ENCODE results near the gene ERG. TPM values are rescaled to one million over a fixed set of nuclear protein-coding genes. Genes with fewer than 3 reads are reported as not detected.
A peak's percentile ranks its signal among the peaks of the same experiment; 100 is the strongest.

Gene ERG
- total and polyA plus RNA-seq, 9 donors, result 13.5 to 20.7 (median 16.8) TPM

- Histone ChIP-seq H3K27ac (ENCODE audit: low read length) (no peak overlapping the region), H3K27me3 (ENCODE audit: control insufficient read depth, insufficient read depth, low read length) (peaks cover 3% of the 10 kb centered on the region), H3K36me3 (ENCODE audit: control insufficient read depth, insufficient read depth, low read length) (no peaks in the 10 kb centered on the region), H3K4me3 (ENCODE audit: low read length) (no peak overlapping the region), H3K4me1 (ENCODE audit: control insufficient read depth, insufficient read depth, low read length) (peaks cover 2% of the 10 kb centered on the region), H3K9me3 (replicated peaks; ENCODE audit: control insufficient read depth, low read depth, low read length) (no peaks in the 10 kb centered on the region)
- no peak for DNase-seq
- 85% methylated on average over 7 of the region's 8 CpGs for WGBS (ENCODE audit: insufficient coverage)
Observed at GRCh38 chr21:38527737-38528136, 29.5 kb upstream of the ERG start.

DNA sequence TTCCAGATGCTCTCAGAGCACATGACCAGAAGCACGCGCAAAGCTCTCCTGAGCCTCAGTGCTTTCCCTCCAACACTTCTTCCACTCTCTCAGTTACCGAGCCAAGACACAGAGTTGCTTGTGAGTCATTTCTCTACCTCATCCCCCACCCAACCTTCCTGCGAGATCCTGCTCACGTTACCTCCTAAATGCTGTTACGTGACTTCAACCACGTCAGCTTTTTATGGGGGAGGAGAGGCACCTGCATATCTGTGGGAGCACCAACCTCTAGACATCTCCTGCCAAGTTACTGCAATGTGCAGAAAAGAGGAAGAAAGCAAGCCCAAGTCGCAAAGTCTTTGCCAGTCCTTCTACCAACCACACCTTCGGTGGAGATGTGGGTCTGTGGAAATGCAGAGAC lies 27.2 kb upstream of the ERG start:
- no peaks in the 10 kb centered on the region for H3K36me3 ChIP-seq (ENCODE audit: control insufficient read depth, insufficient read depth, low read length)
- H3K27me3 ChIP-seq (ENCODE audit: control insufficient read depth, insufficient read depth, low read length), result peaks cover 3% of the 10 kb centered on the region
- DNase-seq, result peak; percentile 34
- H3K4me3 ChIP-seq (ENCODE audit: low read length), result no peak overlapping the region
- WGBS (ENCODE audit: insufficient coverage), result 28% methylated on average over 4 of the region's 9 CpGs
- no peaks in the 10 kb centered on the region for H3K9me3 ChIP-seq (replicated peaks; ENCODE audit: control insufficient read depth, low read depth, low read length)
- no peaks in the 10 kb centered on the region for H3K4me1 ChIP-seq (ENCODE audit: control insufficient read depth, insufficient read depth, low read length)
- no peak overlapping the region for H3K27ac ChIP-seq (ENCODE audit: low read length)

DNA sequence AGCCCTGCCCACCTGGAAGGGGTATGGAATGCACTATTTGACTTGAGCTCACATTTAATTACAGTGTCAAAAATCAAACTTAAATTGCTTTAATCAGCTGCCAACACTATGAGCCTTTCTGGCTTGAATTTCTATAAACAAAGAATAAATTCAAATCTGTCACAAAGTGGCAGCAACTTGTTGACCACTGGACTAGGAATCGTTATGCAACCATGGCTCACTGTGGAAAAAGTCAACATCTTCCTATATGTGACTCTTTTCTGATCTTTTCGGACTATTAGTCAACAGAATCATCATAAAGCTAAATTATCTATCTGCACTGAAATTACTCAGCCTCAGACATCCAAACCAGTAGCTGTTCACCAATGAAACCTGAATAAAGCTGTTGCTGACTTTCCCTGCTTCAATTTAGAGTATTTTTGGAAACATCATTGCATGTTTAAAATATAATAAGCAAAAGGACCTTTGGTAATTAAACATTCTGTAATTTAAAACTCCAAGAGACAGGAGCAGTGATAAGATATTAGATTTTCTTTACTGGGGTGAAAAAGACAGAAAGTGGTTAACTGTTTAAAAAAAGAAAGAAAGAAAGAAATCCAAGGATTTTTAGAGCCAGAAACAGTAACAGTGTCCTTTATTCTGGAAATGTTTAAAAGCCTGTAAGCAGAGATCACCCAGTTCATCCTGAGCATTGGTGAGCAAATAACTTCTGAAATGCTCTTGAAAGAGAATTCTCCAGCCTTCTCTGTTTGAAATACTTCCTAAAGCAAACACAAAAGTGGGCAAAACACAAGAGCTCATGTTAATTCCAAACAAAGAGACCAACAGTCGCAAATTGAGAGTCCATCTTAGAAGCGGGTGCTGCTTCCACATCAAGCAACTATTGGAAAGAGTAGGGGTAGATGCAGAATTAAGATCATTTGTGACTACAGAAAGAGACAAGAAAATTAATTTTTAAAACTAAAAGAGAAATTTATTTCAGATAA lies 26.2 kb upstream of the ERG start:
- no peak for DNase-seq
- Histone ChIP-seq H3K36me3 (ENCODE audit: control insufficient read depth, insufficient read depth, low read length) (no peaks in the 10 kb centered on the region), H3K4me1 (ENCODE audit: control insufficient read depth, insufficient read depth, low read length) (no peaks in the 10 kb centered on the region), H3K9me3 (replicated peaks; ENCODE audit: control insufficient read depth, low read depth, low read length) (no peaks in the 10 kb centered on the region), H3K27me3 (ENCODE audit: control insufficient read depth, insufficient read depth, low read length) (peaks cover 3% of the 10 kb centered on the region), H3K4me3 (ENCODE audit: low read length) (no peak overlapping the region), H3K27ac (ENCODE audit: low read length) (no peak overlapping the region)
- 86% methylated on average over 1 of the region's 4 CpGs for WGBS (ENCODE audit: insufficient coverage)

GRCh38 chr21:38520511-38520910 lies 22.2 kb upstream of the ERG start:
- H3K36me3 ChIP-seq (ENCODE audit: control insufficient read depth, insufficient read depth, low read length), result no peaks in the 10 kb centered on the region
- DNase-seq, result no peak
- H3K27ac ChIP-seq (ENCODE audit: low read length), result no peak overlapping the region
- no peaks in the 10 kb centered on the region for H3K4me1 ChIP-seq (ENCODE audit: control insufficient read depth, insufficient read depth, low read length)
- H3K4me3 ChIP-seq (ENCODE audit: low read length), result no peak overlapping the region
- 85% methylated on average over 9 of the region's 9 CpGs for WGBS (ENCODE audit: insufficient coverage)
- H3K27me3 ChIP-seq (ENCODE audit: control insufficient read depth, insufficient read depth, low read length), result peaks cover 3% of the 10 kb centered on the region
- H3K9me3 ChIP-seq (replicated peaks; ENCODE audit: control insufficient read depth, low read depth, low read length), result no peaks in the 10 kb centered on the region

- Histone ChIP-seq H3K36me3 (ENCODE audit: control insufficient read depth, insufficient read depth, low read length) (no peaks in the 10 kb centered on the region), H3K9me3 (replicated peaks; ENCODE audit: control insufficient read depth, low read depth, low read length) (no peaks in the 10 kb centered on the region), H3K4me1 (ENCODE audit: control insufficient read depth, insufficient read depth, low read length) (peaks cover 8% of the 10 kb centered on the region), H3K27ac (ENCODE audit: low read length) (no peak overlapping the region), H3K27me3 (ENCODE audit: control insufficient read depth, insufficient read depth, low read length) (no peaks in the 10 kb centered on the region), H3K4me3 (ENCODE audit: low read length) (no peak overlapping the region)
- no CpG with 5 or more reads among the region's 3 CpGs for WGBS (ENCODE audit: insufficient coverage)
- DNase-seq, result no peak
Observed at GRCh38 chr21:38511662-38512243, 13.5 kb upstream of the ERG start.

DNA sequence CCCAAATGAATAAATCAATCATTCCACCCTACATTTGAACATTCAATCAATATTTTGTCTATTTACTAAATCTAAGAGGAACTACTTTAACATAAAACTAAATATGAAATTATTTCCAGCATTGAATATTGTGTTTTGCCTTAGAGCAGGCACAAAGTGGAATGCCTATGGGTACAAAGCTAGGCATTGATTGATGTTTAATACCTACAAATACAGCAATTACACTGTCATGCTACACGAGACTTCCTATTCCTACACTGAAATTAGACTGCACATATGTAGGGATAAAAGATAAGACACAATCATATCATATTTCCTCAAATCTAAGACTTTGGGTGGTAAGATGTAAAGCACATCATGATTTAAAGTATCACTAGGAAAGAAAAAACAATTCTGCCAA lies 12.9 kb upstream of the ERG start:
- Histone ChIP-seq H3K9me3 (replicated peaks; ENCODE audit: control insufficient read depth, low read depth, low read length) (no peaks in the 10 kb centered on the region), H3K4me3 (ENCODE audit: low read length) (no peak overlapping the region), H3K27ac (ENCODE audit: low read length) (no peak overlapping the region), H3K27me3 (ENCODE audit: control insufficient read depth, insufficient read depth, low read length) (no peaks in the 10 kb centered on the region), H3K4me1 (ENCODE audit: control insufficient read depth, insufficient read depth, low read length) (peaks cover 8% of the 10 kb centered on the region), H3K36me3 (ENCODE audit: control insufficient read depth, insufficient read depth, low read length) (no peaks in the 10 kb centered on the region)
- DNase-seq, result no peak
- WGBS (ENCODE audit: insufficient coverage), result no CpG with 5 or more reads among the region's 1 CpG

GRCh38 chr21:38507374-38507942 lies 9.2 kb upstream of the ERG start:
- H3K27me3 ChIP-seq (ENCODE audit: control insufficient read depth, insufficient read depth, low read length), result peaks cover 2% of the 10 kb centered on the region
- H3K9me3 ChIP-seq (replicated peaks; ENCODE audit: control insufficient read depth, low read depth, low read length), result no peaks in the 10 kb centered on the region
- WGBS (ENCODE audit: insufficient coverage), result 57% methylated on average over 3 of the region's 4 CpGs
- DNase-seq, result no peak
- H3K27ac ChIP-seq (ENCODE audit: low read length), result no peak overlapping the region
- H3K4me1 ChIP-seq (ENCODE audit: control insufficient read depth, insufficient read depth, low read length), result peaks cover 10% of the 10 kb centered on the region
- H3K4me3 ChIP-seq (ENCODE audit: low read length), result no peak overlapping the region
- H3K36me3 ChIP-seq (ENCODE audit: control insufficient read depth, insufficient read depth, low read length), result no peaks in the 10 kb centered on the region

GRCh38 chr21:38506661-38507281 lies 8.5 kb upstream of the ERG start:
- peaks cover 10% of the 10 kb centered on the region for H3K4me1 ChIP-seq (ENCODE audit: control insufficient read depth, insufficient read depth, low read length)
- H3K9me3 ChIP-seq (replicated peaks; ENCODE audit: control insufficient read depth, low read depth, low read length), result no peaks in the 10 kb centered on the region
- DNase-seq, result no peak
- WGBS (ENCODE audit: insufficient coverage), result 74% methylated on average over 18 of the region's 24 CpGs
- no peak overlapping the region for H3K27ac ChIP-seq (ENCODE audit: low read length)
- peaks cover 2% of the 10 kb centered on the region for H3K27me3 ChIP-seq (ENCODE audit: control insufficient read depth, insufficient read depth, low read length)
- no peaks in the 10 kb centered on the region for H3K36me3 ChIP-seq (ENCODE audit: control insufficient read depth, insufficient read depth, low read length)
- H3K4me3 ChIP-seq (ENCODE audit: low read length), result no peak overlapping the region

DNA sequence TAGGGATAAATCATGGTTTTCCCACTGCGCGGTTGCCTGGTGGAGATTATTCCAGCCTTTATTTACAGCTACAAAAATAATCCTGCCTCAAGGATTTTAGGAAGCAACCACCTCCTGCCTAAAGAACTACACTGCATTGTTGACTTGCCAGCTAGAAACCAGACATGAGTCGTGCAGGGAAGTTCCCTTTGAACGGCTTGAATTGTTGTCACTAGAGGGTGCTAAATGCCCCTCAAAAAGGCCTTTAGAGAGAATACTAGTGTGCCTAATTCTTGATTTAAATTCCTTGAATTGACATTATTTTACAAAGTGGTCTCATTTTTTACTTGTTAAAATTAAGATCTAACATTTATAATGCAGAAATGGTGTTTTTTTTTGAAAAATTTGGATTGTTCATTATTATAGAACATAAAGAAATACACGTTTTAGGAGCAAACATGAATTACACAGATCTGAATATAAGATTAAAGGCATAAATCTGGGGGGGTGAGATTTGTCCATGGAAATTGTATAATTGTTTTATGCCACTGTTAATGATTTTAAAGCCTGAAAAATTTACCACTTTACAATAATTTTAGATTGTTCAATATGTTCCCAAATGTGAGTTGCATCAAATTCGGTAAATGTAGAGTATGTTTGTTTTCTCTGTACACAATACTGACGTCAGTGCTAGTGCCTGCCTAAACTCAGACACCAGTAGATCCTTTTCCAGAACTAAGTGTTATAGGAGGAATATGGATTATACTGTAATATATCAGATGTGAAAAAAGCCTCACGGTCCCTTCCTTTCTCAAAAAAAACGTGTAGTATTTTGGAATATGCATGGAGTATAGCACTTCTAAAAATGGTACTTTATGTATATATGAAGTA lies 7.6 kb upstream of the ERG start:
- H3K27me3 ChIP-seq (ENCODE audit: control insufficient read depth, insufficient read depth, low read length), result peaks cover 2% of the 10 kb centered on the region
- H3K27ac ChIP-seq (ENCODE audit: low read length), result peak overlapping the region; percentile 49
- H3K9me3 ChIP-seq (replicated peaks; ENCODE audit: control insufficient read depth, low read depth, low read length), result no peaks in the 10 kb centered on the region
- H3K4me1 ChIP-seq (ENCODE audit: control insufficient read depth, insufficient read depth, low read length), result peaks cover 10% of the 10 kb centered on the region
- no peaks in the 10 kb centered on the region for H3K36me3 ChIP-seq (ENCODE audit: control insufficient read depth, insufficient read depth, low read length)
- WGBS (ENCODE audit: insufficient coverage), result 13% methylated on average over 3 of the region's 9 CpGs
- H3K4me3 ChIP-seq (ENCODE audit: low read length), result no peak overlapping the region
- peak; percentile 92 for DNase-seq
